ENCODE results near the gene PPP1R12B.
"Not testable (repeated sequence)": the region's sequence is repeated elsewhere in the genome, so short reads cannot be mapped to it uniquely, and the experiment has no call there.

The PPP1R12B gene

DNA sequence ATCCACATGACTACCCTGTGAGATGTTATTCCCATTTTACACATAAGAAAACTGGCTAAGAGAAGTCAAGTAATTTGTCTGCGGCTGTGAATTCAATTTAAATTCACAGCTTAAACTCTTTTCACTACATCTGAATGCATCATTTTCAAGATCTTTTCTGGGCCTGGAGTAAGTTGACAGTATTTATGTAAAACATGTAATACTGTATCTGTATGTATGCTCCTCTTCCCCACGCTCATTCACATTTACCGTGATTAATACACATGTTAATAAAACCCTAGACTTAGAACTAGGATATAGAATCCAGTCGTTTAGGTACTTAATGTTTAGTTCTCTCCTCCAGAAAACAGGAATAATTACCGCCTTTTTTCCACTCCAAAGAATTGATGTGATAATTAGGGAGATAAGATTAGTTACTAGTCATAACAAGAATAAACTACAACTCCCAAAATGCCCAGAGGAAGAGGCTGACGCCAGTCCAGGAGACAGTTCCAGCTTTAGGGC is 442 bp upstream of the PPP1R12B start:
- DNase-seq (ENCODE audit: low read depth in 2 of 3, low spot score in 2 of 3): no peak

DNA sequence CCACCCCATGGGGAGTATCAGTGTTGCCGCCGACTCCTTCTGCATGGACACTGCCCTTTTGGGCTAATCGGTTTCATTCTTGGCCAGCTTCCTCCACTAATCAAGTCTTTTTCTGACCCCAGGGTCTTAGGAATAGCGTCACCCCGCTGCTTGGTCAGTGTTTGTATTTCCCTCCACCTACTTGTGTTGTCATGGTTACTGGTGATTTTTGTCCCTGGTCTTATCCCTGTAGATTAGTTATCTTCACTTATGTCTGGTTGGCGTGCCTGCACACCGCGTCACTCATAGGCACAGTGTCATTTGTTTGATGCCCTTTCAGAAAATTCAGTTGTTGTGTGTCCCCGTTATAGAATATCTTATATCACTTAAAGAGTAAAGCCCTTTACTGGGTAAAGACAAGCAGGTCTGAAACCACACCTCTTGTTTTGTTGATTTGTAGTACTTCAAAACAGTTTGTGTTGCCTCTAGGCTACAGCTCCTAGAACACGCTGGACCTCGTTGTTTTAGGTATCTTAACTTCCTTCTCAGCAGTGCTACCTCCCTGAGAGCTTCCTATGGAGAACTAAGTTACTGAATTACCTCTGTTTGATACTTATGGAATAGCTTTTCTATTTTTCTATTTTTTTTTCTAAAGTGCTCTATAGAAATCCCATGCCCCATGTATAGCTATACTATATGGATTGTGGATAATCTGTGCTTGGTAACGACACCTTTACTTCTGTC is 868 bp downstream of the PPP1R12B start:
- DNase-seq (ENCODE audit: low read depth in 2 of 3, low spot score in 2 of 3): no peak

DNA sequence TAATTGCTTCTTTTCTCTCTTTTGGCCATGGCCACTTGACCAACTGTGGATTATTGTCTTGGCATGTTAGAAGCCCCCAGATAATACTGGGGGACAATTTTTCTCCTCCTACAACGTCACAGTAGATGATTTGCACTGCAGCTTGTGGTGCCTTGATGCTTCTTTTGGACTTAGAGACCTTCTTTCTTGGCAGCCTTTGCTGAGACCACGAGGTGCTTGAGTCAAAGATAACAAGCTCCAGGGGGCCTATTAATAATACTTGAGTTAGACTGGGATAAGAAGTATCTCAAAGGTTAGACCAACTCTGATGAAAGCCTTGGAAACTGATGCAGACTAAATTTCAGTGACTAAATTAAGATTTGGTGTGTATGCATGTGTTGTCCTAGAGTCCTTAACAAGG is 3.2 kb downstream of the PPP1R12B start:
- DNase-seq (ENCODE audit: low read depth in 2 of 3, low spot score in 2 of 3): no peak

DNA sequence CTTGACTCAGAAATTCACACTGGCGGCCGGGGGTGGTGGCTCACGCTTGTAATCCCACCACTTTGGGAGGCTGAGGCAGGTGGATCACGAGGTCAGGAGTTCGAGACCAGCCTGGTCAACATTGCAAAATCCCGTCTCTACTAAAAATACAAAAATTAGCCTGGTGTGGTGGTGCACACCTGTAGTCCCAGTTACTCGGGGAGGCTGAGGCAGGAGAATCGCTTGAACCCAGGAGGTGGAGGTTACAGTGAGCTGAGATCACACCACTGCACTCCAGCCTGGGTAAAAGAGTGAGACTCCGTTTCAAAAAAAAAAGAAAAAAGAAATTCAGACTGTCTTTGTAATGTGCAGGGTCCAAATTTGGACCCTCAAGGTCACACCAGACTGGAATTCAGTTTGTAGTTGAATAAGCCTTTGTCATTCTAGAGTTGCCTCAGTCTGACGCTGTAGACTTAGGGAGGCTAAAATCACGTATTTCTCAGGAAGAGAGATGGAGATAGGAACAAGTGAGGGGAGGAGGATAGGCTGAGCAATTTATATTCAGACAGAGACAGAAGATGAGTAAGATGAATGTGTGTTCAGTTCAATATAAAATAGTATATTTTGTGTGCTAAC is 4.2 kb downstream of the PPP1R12B start:
- DNase-seq (ENCODE audit: low read depth in 2 of 3, low spot score in 2 of 3): not testable (repeated sequence)

- DNase-seq (ENCODE audit: low read depth in 2 of 3, low spot score in 2 of 3): no peak
Observed at GRCh38 chr1:202355944-202356553, 7.5 kb downstream of the PPP1R12B start.

DNA sequence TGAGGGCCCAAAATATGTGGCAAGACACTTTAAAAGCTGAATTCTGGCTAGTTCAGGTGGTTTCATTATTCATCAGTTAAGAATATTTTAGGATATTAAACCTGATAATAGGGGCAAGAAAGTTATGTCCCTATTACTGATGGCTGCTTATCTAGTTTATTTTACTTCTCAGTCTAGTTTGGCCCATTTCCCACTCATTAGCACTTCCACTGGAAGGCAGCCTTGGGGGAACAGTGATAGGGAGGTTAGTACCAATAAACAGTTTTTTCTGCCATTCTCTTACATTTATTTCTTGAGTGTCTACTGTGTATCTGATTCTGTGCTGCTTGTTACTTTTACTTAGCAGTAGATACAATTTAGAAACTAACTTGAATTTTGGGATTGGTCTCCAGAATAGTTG is 9.0 kb downstream of the PPP1R12B start:
- no peak for DNase-seq (ENCODE audit: low read depth in 2 of 3, low spot score in 2 of 3)

DNA sequence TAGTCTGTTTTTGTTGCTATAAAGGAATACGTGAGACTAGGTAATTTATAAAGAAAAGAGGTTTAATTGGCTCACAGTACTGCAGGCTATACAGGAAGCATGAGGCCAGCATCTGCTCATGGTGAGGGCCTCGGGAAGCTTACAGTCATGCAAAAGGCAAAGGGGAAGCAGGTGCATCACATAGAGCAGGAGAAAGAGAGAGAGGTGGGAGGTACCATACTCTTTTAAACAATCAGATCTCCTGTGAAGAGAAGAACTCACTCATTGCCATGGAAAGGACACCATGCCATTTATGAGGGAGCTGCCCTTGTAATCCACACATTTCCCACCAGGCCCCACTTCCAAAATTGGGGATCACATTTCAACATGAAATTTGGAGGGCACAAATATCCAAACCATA is 12.7 kb downstream of the PPP1R12B start:
- no peak for DNase-seq (ENCODE audit: low read depth in 2 of 3, low spot score in 2 of 3)

DNA sequence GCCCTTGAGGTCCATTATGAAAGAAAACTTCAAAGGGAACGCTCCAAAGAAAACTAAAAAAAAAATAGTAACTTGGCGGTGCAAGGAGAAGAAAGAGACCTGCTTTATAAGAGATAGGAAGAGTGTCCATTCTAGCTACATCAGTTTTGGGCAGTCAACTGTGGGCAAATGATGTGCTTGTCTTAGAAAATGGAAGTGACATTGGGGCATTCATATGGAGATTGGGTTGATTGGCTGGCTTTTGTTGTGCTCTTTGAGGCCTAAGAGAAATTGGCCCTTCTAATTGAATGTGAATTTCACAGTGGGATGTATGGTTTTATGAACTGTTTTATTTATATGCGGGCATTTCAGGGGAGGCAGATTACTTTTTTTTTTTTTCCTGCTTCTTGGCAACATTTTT is 13.2 kb downstream of the PPP1R12B start:
- no peak for DNase-seq (ENCODE audit: low read depth in 2 of 3, low spot score in 2 of 3)

GRCh38 chr1:202362212-202362611 is 13.7 kb downstream of the PPP1R12B start:
- DNase-seq (ENCODE audit: low read depth in 2 of 3, low spot score in 2 of 3): no peak

DNA sequence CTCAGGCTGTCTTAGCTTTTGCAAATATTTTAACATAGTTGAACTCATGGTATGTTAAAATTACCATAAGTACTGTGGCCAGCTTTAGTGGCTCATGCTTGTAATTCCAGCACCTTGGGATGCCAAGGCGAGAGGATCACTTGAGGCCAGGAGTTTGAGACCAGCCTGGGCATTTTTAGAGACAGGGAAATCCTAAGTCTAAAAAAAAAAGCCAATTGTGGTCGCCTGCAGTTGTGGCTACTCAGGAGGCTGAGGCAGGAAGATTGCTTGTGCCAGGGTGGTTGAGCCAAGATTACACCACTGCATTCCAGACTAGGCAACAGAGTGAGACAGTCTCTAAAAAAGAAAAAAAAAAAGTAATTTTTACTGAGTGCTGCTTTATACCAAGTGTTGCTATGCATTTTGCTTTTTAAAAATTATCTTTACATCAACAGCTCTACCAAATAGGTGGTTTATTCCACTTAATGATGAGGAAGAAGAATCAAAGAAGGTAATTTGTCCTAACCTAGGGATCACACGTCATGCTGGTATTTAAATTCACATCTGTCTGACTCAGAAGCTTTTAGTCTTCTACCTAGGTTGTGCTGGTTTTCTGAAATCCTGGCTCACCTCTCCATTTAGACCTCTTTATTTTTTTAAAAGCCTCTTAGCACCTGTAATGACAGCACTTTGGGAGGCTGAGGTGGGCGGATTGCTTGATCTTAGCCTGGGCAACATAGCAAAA is 16.8 kb downstream of the PPP1R12B start:
- DNase-seq (ENCODE audit: low read depth in 2 of 3, low spot score in 2 of 3): no peak

DNA sequence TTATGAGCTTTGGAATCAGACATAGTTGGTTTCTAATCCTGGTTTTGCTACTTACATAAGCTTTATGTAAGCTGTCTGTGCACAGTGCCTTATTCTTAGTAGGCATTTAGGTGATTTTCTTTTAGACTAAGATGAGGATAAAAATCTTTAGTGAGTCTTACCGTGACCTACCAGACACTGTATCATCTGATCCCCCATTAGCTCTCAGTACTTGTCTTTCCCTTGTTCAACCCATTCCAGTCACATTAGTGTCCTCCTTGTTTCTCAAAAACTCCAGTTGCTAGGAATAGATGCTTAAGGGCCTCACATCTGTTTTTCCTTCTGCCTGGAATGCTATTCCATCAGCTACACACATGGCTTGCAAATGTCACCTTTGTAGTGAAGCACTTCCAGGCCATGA is 18.8 kb downstream of the PPP1R12B start:
- no peak for DNase-seq (ENCODE audit: low read depth in 2 of 3, low spot score in 2 of 3)

- not testable (repeated sequence) for DNase-seq (ENCODE audit: low read depth in 2 of 3, low spot score in 2 of 3)
Observed at GRCh38 chr1:202370906-202371305, 22.4 kb downstream of the PPP1R12B start.

DNA sequence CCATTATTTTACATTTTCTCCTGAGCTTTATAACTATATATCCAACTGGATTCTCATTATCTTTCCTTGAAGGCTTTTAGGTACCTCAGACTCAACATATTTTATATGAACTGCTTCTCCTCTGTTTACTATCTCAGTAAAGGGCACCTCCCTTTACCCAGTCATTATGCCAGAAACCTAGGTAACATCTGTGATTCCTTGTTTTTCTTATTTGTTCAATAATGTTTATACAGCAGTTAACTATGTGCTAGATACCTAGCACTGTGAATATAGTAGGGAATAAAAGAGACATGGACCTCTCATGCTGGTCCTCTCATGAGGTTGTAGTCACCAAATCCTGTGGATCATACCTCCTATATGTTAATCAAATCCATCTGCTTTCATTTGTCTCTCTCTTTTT is 25.6 kb downstream of the PPP1R12B start:
- no peak for DNase-seq (ENCODE audit: low read depth in 2 of 3, low spot score in 2 of 3)

DNA sequence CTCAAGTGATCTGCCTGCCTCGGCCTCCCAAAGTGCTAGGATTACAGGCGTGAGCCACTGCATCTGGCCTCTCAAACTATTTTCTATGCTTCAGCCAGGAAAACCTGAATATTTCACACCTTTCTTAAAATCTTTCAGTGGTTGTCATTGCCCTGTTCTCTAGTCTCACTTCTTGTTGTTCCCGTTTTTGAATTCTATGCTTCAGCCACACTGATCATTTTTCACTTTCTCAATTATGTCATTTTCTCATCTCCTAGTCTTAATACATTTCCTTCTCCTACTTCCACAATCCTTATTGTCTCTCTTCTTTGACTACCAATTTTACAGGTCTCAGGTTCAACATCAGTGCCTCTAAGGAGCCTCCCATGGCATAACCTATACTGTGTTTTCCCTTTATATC is 26.7 kb downstream of the PPP1R12B start:
- not testable (repeated sequence) for DNase-seq (ENCODE audit: low read depth in 2 of 3, low spot score in 2 of 3)

DNA sequence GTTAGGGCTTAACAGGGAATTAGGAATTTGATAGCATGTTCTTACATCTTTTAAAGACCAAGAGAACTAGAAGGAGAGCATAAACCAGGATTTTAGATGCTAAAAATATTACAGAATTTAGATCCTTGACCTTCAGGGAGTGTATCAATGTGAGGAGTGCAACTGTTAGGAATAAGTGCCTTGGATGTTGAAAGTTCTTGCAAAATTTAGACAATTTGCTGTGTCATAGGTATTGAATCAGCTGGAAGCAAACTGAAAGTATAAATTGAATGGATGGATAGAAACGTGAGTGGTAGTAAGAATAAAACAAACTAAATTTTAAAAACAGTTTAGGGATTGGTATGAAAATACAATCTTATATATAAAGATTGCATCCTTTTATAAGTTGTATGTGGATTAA is 27.7 kb downstream of the PPP1R12B start:
- no peak for DNase-seq (ENCODE audit: low read depth in 2 of 3, low spot score in 2 of 3)

DNA sequence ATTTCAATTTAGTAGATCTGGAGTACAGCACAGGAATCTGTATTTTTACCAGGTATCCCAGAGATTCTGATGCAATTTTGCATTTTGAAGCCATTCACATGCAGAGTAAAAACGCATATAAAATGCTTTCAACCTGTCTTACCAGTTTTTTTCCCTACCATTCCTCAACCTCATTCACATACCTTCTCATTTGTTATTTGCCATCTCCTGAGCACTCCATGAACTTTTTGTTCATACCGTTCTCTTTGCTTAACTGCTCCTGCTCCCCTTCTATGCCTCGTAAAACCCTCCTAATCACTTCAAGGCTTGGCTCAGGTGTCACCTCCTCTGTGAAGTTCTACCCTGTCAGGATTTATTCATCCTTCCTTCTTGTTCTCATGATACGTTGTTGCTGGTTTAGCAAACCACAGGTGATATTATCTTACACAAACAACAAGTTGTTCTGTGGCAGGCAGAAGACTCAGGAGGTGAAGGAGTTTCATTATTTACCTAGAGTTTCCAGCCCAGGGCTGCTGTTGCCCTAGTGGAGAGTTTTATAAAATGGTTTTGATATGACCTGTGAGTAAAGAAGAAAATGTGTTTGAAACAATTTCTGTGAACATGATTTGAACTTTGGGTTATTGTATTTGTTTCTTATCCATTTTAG is 31.5 kb downstream of the PPP1R12B start:
- not testable (repeated sequence) for DNase-seq (ENCODE audit: low read depth in 2 of 3, low spot score in 2 of 3)

- not testable (repeated sequence) for DNase-seq (ENCODE audit: low read depth in 2 of 3, low spot score in 2 of 3)
Observed at GRCh38 chr1:202380535-202380934, 32.0 kb downstream of the PPP1R12B start.

DNA sequence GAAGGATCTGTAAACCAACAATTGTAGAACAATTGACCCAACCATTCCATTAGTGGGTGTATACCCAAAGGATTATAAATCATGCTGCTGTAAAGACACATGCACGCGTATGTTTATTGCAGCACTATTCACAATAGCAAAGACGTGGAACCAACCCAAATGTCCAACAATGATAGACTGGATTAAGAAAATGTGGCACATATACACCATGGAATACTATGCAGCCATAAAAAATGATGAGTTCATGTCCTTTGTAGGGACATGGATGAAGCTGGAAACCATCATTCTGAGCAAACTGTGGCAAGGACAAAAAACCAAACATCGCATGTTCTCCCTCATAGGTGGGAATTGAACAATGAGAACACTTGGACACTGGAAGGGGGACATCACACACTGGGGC is 33.4 kb downstream of the PPP1R12B start:
- DNase-seq (ENCODE audit: low read depth in 2 of 3, low spot score in 2 of 3): not testable (repeated sequence)

DNA sequence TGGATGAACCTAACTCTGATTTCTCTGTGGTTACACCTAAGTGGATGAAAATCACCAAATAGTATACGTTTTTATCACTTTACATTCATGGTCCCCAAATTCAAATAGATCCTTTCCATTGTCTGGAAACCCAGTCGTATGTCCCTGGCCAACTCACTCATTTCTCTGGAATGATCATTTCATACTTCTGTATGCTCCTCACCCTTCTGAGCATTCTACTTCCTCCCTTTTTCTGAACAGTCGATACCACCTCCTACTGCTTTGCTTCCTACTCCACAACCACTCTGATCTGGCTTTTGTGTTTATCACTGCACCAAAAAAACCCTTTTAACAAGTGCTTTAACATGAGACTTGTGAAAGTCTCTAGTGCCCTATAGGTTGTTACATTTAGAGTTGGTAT is 47.3 kb downstream of the PPP1R12B start:
- DNase-seq (ENCODE audit: low read depth in 2 of 3, low spot score in 2 of 3): not testable (repeated sequence)

DNA sequence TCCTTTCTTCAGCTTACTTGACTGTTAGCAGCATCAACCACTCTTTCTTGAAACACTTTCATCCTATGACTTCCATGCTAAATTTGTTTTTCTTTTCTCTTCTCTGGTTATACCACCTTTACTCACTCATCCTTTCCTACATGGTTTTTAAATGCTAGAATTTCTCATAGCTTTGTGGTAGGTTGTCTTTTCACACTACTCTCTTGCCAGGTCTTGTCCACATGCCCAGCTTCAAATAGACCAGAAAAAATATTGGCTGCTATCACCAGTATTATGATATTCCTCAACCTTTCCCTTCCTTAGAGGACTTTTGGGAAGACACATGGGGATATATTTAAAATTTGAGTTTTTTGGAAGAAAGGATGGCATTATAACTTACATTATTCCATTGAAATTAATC is 48.8 kb downstream of the PPP1R12B start:
- DNase-seq (ENCODE audit: low read depth in 2 of 3, low spot score in 2 of 3): no peak

DNA sequence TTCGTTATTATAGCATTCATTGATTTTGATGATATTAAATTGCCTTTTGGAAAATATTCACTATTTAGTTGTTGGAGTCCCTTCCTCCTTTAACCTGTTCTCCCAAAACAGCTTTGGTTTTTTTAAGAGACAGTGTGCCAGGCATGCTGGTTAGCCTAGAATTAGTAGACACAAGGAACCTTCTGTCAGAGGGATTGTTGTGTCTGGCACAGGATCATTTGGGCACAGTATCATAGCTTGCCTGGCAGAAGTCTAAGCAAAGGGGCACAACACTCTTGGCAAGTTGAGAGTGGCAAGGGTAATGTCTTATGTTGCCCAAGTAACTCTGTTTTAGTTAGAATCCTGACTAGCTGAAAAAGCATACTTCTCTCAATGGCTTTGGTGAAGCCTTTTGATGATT is 49.9 kb downstream of the PPP1R12B start:
- DNase-seq (ENCODE audit: low read depth in 2 of 3, low spot score in 2 of 3): not testable (repeated sequence)
